GM23338 (cell line): ENCODE measurements around the gene HBZ.

Experiments
- CREB1 ChIP-seq: fragments of 250-450 bp; sonication (Bioruptor Pico); IDR thresholded peaks from 2 replicates; pipeline ENCODE4 v1.5.0; 2020; ENCODE audit warnings: low read depth, mild to moderate bottlenecking, moderate library complexity
- EZH2 ChIP-seq: fragments of 200-600 bp; sonication (generic); IDR thresholded peaks from one replicate; pipeline ENCODE4 v1.8.0; 2017; ENCODE audit warnings: antibody characterized with exemption, mild to moderate bottlenecking, low read depth; ENCODE audit not compliant: unreplicated experiment
- EZH2phosphoT487 ChIP-seq: fragments of 200-600 bp; sonication (generic); IDR thresholded peaks from one replicate; pipeline ENCODE4 v1.8.1; 2018; ENCODE audit warnings: antibody characterized with exemption; ENCODE audit not compliant: unreplicated experiment
- JUNB ChIP-seq: IDR thresholded peaks from one replicate; pipeline ENCODE4 v1.6.1; 2016; ENCODE audit warnings: antibody characterized with exemption; ENCODE audit not compliant: unreplicated experiment
- POLR2AphosphoS5 ChIP-seq: IDR thresholded peaks from 2 replicates; pipeline ENCODE4 v1.6.1; 2016; ENCODE audit warnings: antibody characterized with exemption, low read depth
- ZNF114 ChIP-seq: fragments of 250-450 bp; sonication (Bioruptor Pico); IDR thresholded peaks from 2 replicates; pipeline ENCODE4 v1.5.0; 2020; ENCODE audit warnings: mild to moderate bottlenecking, moderate library complexity
- ZNF331 ChIP-seq: fragments of 250-450 bp; sonication (Bioruptor Pico); IDR thresholded peaks from 2 replicates; pipeline ENCODE4 v1.5.0; 2020; ENCODE audit warnings: low read depth, mild to moderate bottlenecking, moderate library complexity
- TF ChIP-seq, protein P1 (sequence below), 2 experiments: fragments of 200-600 bp in 1 of 2; sonication (generic) in 1 of 2; conservative IDR thresholded peaks; 2 replicates each; pipeline versions ENCODE4 v1.5.1 to v1.6.1; 2016 to 2017; ENCODE audit warnings: antibody characterized with exemption in 2 of 2, low read depth in 2 of 2, mild to moderate bottlenecking in 2 of 2, moderate library complexity in 1 of 2
- TF ChIP-seq, protein P2 (sequence below): IDR thresholded peaks from one replicate; pipeline ENCODE4 v1.6.1; 2018; ENCODE audit warnings: antibody characterized with exemption; ENCODE audit not compliant: unreplicated experiment

DNA sequence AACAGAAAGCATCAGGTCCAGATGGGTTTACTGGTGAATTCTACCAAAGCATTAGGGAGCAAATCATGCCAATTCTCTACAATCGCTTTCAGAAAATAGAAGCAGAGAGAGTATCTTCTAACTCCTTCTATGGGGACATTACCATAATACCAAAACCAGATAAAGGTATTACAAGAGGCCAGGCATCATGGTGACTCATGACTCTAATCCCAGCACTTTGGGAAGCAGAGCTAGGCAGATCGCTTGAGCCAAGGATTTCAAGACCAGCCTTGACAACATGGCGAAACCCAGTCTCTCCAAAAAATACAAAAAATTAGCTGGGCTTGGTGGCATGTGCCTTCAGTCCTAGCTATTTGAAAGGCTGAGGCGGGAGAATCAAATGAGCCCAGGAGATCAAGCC lies 50.8 kb downstream of the HBZ start:
- TF ChIP-seq EZH2phosphoT487 = no peak
- TF ChIP-seq, protein P1, sequence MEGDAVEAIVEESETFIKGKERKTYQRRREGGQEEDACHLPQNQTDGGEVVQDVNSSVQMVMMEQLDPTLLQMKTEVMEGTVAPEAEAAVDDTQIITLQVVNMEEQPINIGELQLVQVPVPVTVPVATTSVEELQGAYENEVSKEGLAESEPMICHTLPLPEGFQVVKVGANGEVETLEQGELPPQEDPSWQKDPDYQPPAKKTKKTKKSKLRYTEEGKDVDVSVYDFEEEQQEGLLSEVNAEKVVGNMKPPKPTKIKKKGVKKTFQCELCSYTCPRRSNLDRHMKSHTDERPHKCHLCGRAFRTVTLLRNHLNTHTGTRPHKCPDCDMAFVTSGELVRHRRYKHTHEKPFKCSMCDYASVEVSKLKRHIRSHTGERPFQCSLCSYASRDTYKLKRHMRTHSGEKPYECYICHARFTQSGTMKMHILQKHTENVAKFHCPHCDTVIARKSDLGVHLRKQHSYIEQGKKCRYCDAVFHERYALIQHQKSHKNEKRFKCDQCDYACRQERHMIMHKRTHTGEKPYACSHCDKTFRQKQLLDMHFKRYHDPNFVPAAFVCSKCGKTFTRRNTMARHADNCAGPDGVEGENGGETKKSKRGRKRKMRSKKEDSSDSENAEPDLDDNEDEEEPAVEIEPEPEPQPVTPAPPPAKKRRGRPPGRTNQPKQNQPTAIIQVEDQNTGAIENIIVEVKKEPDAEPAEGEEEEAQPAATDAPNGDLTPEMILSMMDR (conservative IDR thresholded peaks at IDR 0.05; ENCODE audit: low read depth in 2 of 2) = no peak
- TF ChIP-seq, protein P2, sequence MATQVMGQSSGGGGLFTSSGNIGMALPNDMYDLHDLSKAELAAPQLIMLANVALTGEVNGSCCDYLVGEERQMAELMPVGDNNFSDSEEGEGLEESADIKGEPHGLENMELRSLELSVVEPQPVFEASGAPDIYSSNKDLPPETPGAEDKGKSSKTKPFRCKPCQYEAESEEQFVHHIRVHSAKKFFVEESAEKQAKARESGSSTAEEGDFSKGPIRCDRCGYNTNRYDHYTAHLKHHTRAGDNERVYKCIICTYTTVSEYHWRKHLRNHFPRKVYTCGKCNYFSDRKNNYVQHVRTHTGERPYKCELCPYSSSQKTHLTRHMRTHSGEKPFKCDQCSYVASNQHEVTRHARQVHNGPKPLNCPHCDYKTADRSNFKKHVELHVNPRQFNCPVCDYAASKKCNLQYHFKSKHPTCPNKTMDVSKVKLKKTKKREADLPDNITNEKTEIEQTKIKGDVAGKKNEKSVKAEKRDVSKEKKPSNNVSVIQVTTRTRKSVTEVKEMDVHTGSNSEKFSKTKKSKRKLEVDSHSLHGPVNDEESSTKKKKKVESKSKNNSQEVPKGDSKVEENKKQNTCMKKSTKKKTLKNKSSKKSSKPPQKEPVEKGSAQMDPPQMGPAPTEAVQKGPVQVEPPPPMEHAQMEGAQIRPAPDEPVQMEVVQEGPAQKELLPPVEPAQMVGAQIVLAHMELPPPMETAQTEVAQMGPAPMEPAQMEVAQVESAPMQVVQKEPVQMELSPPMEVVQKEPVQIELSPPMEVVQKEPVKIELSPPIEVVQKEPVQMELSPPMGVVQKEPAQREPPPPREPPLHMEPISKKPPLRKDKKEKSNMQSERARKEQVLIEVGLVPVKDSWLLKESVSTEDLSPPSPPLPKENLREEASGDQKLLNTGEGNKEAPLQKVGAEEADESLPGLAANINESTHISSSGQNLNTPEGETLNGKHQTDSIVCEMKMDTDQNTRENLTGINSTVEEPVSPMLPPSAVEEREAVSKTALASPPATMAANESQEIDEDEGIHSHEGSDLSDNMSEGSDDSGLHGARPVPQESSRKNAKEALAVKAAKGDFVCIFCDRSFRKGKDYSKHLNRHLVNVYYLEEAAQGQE = no peak
- TF ChIP-seq CREB1 (CRISPR knock-in tag) = no peak
- no peak for TF ChIP-seq POLR2AphosphoS5
- TF ChIP-seq EZH2 = no peak
- no peak for TF ChIP-seq ZNF114 (CRISPR knock-in tag)
- no peak for TF ChIP-seq JUNB
- no peak for TF ChIP-seq ZNF331 (CRISPR knock-in tag)
